GM18526 (cell line): ENCODE measurements around the gene HOXA9.

Source experiments
- POLR2A ChIP-seq: IDR thresholded peaks from 3 replicates; pipeline ENCODE4 v1.6.1; 2011; ENCODE audit not compliant: insufficient read length; ENCODE audit errors: extremely low read depth

Gene HOXA9

DNA sequence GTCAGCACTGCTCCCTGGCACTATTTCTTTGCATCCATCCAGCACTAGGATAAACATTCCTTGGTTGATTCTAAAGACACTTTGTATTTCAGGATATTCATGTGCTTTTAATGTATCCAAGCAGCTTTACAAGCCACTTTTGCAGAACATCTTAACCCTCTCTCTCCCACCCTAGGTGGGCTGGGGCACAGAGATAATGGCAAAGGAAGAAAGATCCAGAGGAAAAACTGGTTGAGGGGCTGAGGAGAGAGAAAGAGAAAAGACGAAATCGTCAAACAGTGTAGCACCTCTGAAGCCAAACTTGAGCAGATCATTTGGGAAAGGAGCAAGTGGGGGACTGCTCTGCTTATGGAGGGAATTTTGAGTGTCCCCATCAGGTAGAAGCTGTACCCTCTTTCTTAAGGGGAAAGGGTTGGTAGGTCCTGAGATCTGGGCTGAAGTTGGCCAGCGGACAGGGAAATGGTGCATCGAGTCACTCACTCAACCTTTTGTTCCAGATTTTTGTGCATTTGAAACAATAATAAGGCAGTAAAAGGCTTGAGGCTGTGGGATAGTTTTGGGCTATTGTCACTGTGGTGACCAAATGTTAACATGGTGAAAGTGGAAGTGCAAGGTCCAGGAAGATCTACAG is 38.7 kb upstream of the HOXA9 start:
- no peak for TF ChIP-seq POLR2A

DNA sequence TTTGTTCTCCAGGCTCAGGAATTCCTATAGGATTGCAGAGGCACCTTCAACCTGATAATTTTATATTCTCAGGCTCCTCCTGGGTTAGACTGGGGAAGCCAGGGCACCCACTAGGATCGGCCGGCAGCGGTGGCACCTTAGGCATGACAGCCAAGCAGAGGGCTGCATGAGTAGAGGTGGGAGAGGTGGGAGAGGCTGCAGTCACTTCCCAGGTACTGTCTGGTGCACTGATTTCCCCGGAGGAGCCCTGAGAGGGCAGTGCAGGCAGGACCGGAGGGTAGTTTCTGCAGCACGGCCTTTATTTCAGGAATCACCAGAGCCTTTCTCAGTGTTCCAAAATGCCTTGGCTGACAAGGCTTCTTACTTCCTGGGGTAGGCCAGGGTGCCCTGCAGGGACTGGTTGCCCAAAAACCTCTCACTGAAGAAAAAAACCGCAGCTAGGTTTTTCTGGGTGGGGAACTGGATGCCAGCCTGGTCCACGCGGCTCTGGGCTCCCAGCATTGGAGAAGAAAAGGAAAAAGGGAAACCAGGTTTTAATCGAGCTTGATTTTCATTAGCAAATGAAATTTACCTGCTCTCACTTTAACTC is 38.1 kb upstream of the HOXA9 start:
- no peak for TF ChIP-seq POLR2A

DNA sequence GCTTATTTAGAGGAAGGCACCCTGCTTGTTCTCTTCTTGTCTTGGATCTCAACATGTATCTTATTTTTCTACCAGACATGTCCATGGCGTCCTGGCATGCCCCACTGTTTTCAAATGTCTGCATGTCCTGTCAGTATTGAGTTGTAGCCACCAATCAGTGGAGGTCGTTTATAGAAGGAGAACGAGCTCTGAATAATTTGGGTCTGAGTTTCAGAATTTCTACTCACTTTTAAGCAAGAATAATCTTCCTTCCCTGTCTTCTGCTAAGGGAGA is 37.5 kb upstream of the HOXA9 start:
- no peak for TF ChIP-seq POLR2A

- TF ChIP-seq POLR2A: no peak
Observed at GRCh38 chr7:27202018-27202861, 36.9 kb upstream of the HOXA9 start.

GRCh38 chr7:27201580-27202017 is 36.3 kb upstream of the HOXA9 start:
- no peak for TF ChIP-seq POLR2A

GRCh38 chr7:27200761-27201579 is 35.6 kb upstream of the HOXA9 start:
- TF ChIP-seq POLR2A: no peak

DNA sequence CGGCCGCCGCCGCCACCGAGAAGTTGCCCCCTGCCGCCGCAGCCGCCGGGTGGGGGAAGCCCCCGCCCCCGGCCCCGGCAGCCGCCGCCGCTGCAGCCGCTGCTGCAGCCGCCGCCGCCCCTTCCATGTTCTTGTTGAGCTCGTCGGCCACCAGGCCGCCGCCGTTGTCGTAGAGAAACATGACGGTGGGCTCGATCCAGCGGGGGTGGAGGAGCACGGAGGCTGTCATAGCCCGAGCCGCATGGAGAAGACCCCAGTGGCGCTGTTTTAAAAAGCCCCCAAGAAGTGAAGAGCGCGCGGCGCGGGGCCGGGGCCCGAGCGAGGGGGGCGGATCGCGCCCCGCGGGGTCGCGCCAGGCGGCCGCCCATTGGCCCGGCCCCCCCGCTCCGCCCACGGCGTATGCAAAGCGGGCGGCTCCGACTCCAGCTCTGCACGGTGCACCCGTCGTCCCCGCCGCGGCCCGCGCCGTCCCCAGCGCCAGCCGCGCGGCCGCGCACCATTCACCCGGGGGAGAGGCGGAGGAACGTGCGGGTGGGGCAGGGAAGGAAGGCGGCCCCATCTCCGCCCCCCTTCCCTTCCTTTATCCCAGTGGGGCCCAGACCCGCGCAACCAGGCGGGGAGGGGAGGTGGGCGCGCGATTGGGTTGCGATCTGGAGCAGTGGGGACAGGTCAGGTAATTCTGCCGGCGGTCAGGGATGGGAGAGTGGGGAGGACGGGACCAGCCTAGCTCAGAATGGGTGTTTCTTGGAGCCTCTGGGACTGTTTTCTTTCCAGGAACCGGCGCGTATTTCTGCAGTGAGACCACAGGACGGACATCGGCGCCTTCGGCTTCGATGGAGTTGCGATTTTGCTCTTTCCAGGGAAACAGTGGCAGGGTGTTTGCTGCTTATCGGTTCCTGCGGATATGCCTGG is 34.8 kb upstream of the HOXA9 start, which contains the start of gene HOXA13:
TSS of gene HOXA13 (minus strand) at position 243 of the 912 bp plus-strand sequence. CDS start at position 229, 14 bp downstream.
- no peak for TF ChIP-seq POLR2A

DNA sequence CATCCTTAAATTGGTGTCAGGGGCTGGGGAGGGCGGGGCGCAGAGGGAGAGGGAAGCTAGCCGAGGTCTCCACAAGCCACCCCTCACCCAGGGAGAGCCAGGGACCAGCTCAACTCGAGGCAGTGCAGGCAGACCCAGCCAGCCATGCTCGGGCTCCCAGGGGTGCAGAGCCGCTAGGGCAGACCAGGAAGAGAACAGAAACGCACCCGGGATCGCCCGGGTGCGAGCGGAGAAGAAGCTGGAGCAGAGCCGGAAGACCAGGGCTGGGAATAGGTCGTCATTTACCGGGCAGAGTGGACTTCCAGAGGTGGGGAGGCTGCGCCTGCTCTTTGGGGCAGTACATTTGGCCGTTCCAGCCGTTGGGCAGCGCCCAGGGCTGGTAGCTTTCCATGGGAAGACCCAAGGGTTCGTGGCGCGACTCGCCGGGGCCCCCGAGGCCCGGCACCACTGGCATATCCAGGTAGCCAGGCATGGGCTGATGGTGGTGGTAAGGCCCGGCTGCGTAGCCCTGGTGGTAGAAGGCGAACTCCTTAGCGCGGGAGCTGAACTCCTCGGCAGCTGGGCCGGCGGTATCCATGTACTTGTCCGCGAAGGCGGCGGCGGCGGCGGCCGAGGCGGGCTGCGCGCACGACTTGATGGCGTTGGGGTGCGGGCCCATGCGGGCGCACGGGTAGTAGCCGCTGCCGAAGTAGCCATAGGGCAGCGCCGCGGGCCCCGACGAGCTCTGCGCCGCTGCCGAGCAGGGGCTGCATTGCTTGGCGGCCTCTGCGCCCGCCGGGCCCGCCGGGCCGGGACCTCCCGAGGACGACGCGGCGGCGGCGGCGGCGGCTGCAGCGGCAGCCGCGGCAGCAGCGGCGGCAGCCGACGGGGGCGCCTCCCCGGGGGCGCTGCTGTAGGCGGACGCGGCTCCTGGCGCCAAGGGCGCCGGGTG is 33.8 kb upstream of the HOXA9 start:
- no peak for TF ChIP-seq POLR2A

DNA sequence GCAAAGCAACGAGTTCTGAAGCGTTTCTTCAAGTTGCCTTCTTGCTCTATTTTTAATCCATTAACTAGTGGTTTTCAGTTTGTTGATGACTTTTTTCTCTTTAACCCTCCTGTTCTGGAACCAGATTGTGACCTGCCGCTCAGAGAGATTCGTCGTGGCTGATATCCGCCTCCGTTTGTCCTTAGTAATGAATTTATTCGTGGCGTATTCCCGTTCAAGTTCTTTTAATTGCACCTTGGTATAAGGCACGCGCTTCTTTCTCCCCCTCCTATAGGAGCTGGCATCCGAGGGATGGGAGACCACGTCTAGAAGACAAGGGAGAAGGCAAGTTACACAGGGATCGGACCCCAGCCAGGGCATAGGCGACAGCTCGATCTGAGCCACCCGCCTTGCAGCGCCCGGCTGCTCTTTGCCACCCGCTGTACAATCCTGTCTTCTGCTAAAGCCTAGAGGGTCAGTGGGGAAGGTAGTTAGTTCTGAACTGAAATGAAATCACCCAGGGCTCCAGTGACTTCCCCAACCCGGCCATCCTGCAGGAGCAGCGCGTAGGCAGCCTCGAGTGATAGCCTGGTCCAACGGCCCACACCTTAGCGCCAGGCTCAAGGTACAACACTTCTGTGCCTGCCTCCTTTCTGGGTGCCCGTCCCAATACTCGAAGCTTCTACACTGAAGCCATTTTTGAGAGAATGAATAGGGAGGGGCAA is 33.0 kb upstream of the HOXA9 start:
- no peak for TF ChIP-seq POLR2A

DNA sequence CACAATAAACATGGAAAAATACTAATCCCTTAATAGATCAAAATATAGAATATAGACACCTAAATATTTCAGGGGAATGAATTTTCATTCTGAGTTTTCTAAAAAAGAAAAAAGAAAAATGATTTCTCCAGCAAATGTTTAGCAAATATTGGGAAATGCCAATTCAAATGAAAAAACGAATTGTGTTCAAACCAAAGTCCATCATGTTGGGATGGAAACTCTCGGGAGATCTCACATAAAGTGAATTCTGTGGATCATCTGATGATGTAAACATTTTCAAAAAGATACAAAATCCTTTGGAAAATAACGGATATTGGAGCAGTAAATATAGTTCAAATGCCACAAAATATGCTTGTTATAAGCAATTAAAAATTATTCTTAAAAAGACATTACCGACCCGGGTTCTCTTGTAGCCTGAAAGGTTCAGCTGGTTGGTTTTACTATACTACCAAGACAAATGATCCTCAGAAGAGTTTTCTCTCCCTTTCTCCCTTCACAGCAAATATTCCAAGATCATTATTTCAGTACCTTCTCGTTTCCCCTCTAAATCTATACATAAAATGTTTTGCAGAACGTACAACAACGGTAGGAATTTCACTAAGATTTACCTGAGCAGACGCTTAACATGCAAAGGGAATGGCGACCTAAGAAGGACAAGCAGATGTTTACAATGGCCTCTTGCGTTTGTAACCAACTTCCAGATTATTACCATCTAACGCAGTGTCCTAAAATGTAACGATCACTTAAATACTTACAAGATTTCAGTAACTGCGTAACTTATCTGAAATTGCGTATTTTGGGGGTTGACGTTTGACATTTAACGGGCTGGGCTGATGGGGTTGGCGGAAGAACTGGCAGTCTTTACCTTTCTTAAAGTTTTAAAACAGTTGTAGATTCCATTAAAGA is 32.1 kb upstream of the HOXA9 start:
- no peak for TF ChIP-seq POLR2A

DNA sequence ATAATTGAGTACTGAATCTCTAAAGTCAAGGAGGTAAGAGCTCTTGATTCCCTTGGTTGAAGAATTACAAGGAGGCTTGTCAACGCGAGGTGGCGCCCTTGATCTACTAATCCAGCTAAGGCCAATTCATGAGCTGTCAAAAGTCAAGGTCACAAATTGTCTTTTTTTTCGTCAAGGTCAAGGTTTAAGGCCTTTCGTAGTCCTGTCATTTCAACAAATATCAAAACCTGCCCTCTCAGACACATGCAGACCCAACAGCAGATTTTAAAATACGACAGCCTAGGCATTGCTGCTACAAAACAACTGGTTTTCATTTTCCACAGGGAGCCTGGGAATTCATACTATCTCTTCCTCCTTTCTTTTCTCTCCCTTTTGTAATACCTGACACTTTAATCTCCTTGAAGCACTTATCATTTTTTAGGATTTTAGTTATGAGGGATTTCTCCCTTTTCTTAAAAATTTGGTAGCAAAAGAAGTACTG is 31.0 kb upstream of the HOXA9 start:
- no peak for TF ChIP-seq POLR2A
